GM12875 (cell line): ENCODE results near the gene IL33.
"Not testable (repeated sequence)": the region's sequence is repeated elsewhere in the genome, so short reads cannot be mapped to it uniquely, and the experiment has no call there.

Source experiments
- H3K4me3 ChIP-seq: one replicate; pipeline ENCODE4 v1.5.1; 2011; ENCODE audit warnings: low read depth, low read length, control low read depth
- CTCF ChIP-seq: IDR thresholded peaks from 2 replicates; pipeline ENCODE4 v1.5.1; 2011; ENCODE audit warnings: low read depth, mild to moderate bottlenecking, control low read depth, inconsistent platforms, low read length, moderate library complexity, borderline replicate concordance; ENCODE audit not compliant: insufficient read depth

The IL33 gene

GRCh38 chr9:6215562-6215961, at the start of gene IL33:
Gene IL33 (plus strand): TSS chr9:6215807. CDS start chr9:6241695, 25,888 bp downstream.
- TF ChIP-seq CTCF = no peak
- H3K4me3 ChIP-seq = no peak within 1 kb of the TSS

- TF ChIP-seq CTCF = no peak
- no peak overlapping the region for H3K4me3 ChIP-seq
Observed at GRCh38 chr9:6171667-6172066, 43.9 kb upstream of the IL33 start.

GRCh38 chr9:6173914-6174313, 41.7 kb upstream of the IL33 start:
- no peak overlapping the region for H3K4me3 ChIP-seq
- TF ChIP-seq CTCF = no peak

GRCh38 chr9:6182549-6183226, 32.9 kb upstream of the IL33 start:
- not testable (repeated sequence) for H3K4me3 ChIP-seq

- no peak for TF ChIP-seq CTCF
- H3K4me3 ChIP-seq = no peak overlapping the region
Observed at GRCh38 chr9:6183227-6183551, 32.4 kb upstream of the IL33 start.

GRCh38 chr9:6183627-6184026, 32.0 kb upstream of the IL33 start:
- no peak overlapping the region for H3K4me3 ChIP-seq
- TF ChIP-seq CTCF = no peak

- TF ChIP-seq CTCF = no peak
- H3K4me3 ChIP-seq = no peak overlapping the region
Observed at GRCh38 chr9:6184749-6185645, 30.6 kb upstream of the IL33 start.
